COR-L47 (cell line): ENCODE data around the gene PXDN.
A peak's percentile ranks its signal among the peaks of the same experiment; 100 is the strongest.

Experiments
- DNase-seq: peaks from one replicate; lab custom pipeline; 2025; lab: John Stamatoyannopoulos, UW

PXDN gene

DNA sequence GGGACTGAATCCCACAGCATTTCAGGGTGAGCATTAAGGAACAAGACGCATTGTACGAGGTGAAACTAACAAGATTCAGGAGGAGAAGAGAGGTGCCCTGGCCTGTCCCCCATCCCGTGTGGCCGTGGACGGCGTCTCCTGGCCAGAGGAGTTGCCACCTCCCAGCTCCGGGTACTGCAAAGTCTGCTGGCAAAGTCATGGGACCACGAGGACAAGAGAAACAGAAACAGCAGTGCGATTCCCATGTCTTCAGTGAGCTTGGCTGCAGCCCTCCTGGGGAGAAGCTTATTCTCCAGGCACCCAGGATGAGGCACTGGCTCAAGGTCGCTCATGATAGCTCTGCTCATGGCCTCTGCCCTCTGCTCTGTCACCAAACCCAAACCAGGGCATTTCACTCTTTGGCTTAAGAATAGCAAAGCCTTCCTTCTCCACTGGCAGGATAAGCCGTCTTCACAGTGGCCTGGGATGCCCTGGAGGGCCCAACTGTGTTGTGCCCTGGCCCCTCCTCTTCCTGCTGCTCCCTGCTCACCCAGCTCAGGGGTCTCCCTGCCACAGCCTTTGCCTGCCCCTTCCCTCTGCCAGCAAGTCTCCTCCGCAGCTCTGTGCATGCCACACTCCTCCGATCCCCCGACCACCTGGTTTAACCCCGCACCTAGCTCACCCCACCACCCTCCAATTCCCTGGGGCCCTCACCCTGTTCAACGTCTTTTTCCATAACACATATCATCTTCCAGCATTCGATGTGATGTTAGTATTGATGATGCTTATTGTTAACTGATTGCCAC is 144.8 kb downstream of the PXDN start:
- no peak for DNase-seq

DNA sequence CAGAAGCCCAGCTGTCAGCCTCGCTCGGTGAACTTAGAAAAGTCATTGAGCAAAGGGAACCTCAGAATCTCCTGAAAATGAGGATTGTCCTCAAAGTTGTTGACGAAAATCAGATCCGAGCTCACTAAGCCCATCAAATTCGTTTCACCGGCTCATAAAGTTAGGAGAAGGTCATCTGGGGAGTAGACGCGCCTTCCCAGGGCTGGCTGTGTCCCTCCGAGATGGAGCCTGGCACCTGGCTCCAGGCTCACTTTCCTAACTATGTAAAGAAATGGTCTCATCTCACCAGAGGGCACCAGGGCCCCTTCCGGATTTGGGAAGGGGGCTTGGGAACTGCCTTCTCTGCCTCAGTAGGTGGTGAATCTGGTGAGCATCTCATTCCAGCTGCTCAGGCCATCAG is 145.5 kb downstream of the PXDN start:
- no peak for DNase-seq

DNA sequence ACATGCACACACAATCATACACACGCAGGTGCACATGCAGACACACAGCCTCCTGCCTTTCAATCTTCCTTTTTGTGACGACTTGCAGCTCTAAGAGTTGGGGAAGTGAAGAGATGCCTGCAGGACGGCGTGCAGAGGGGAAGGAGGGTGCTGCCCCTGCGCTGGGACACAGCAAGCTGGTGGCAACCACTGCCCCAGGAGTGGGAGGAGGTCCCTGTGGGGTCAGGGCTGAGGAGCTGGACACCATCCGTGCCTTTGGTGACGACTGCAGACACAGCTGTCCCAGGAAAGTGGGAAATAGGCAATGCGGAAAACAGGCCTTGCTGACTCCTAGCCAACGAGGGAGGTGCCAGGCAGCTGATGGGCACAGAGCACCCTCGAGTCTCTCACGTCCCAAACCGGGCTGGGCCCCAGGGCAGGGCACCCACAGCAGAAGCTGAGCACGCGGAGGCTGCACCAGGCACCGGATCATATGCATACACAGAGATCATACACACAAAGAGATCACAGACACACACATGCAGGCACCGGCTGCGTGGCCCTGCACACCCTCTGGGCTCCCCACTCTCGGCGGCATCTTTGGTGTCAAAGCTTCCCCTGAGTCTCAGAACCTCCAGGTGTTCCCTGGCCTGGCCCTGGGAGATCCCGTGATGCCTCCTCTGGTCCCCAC is 146.1 kb downstream of the PXDN start:
- no peak for DNase-seq

DNA sequence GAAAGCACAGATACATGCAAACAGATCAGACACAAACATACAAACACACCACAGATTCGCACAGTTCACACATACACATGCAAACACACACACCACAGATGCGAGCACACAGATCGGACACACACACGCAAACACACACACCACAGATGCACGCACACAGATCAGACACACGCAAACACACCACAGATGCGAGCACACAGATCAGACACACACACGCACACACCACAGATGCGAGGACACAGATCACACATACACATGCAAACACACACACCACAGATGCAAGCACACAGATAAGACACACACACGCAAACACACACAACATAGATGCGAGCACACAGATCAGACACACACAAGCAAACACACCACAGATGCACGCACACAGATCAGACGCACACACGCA is 149.0 kb downstream of the PXDN start:
- DNase-seq, result no peak

DNA sequence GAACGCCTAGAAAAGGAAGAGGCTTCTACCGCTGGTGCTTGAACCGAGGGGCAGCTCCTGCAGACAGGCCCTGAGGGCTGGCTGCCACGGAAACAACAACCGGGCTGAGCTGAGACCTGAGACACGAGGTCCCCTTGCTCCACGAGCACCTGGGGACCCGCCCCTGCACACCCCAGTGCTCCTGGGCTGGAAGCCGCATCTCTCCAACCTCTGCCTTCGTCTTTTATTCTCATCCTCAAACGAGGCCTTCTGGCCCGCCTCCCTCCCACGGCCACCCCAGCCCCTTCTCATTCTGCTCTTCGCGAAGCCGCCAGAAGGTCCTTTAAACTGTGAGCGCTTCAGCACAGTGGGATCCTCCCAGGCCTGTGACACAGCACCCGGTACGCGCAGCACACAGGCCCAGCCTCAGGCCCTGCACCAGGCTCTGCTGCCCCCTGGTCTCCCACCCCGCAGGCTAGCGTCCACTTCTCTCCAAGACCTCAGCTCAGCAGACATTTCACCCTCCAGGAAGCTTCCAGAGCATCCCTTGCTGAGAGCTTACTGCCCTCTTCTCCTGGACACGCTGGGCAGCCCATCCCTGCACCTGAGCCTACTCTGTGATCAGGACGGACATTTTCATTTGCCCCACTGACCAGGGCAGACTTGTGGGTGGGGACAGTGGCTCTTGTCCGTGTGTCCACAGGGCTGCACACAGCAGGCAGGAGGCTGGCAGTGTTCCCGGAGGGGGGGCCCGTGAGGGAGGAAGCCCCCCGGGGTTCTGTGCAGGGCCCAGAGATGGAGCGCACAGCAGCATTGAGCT is 149.7 kb downstream of the PXDN start:
- DNase-seq, result no peak

DNA sequence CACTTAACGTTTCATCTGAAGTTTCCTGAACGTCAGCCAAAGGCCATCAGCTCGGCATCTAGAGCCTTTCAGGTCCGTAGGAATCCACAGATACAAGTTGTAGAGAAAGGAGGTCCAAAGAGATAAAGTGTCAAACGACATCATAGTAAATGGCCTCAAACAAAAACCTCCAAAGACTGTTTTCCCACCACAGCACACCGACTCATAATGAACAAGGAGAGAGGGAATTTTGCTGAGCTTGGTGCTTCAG is 150.3 kb downstream of the PXDN start:
- no peak for DNase-seq

DNA sequence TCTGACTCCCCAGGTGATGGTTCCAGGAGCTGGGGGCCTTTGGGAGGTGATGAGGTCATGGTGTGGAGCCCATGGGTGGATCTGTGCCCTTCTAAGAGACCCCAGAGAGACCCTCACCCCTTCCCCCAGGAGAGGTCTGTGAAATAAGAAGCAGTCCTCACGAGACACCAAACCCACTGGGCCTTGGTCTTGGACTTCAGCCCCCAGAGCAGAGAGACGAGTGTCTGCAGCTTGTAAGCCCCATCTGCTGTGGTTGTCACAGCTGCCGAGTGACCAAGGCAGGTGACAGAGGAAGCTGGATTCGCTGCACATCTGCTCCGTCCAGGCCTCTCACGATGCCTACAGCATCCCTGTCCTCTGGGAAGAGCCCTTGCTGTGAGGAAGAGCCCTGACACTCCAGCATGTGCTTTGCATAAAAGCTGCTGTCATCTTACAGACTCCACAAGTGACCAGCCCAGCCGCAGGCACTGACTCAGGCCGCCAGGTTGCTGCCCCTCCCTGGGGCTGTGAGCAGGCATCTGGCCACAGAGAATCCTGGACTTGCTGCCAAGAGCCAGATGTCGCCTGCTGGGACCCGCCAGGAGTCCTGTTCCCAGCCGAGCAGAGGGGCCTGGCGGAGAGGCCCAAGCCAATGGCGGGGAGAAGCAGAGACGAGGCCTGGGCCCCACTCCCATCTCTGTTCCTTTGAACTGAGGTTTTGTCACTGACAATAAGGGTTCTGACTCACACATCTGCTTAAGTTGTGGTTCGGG is 150.8 kb downstream of the PXDN start:
- DNase-seq, result peak; percentile 89

DNA sequence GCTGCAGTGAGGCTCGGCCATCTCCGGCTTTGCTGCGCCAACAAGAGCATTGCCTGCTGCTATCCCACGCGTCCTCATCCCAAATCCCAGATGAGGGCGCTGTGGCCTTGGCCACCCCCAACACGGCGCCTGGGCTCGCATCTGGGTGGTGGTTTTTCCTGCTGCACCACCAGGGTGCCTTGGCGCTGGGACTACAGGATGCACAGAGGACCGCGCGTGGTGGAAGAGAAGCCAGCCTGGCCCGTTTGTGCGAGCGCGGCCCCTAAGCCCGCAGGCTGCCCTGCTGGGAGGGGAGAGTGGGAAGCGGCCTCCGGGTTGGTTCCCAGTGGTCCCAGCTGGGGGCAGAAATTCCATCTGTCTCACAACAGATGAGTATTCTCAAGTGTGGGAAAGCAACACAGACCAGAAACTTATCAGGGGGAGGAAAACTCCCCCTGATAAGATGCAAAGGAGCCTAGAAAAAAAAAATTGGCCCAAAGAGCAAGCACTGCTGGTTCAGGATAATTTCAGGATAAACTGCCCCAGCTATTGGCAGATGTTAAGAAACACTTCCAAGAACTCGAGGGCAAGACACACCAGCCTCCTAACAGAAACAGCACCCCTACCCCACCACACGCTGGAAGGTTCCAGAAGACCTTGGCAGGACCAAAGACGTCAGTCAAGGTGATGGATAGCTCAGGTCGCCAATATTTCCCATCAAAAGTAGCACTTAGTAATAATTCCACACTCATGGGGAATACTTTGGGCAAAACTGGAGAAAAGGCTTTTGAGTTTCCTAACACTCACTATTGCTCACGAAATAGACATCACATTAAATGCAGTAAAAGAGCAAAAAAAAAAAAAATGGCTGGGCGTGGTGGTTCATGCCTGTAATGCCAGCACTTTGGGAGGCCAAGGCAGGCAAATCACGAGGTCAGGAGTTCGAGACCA is 152.1 kb downstream of the PXDN start:
- no peak for DNase-seq

DNA sequence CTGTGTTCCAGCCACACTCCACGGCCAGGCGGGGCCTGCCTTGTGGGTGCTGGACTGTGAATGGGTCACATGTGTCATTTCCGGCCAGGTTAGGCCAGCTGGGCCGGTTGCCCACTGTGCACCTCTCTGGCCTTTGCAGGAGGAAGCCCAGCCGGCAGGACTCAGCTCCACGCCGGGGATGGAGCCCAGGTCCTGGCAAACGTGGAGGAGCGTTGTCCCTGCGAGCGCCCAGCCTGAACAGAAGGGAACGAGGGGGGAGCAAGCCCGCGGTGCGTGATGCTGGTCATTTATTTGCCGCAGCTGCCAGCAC is 152.9 kb downstream of the PXDN start:
- DNase-seq, result no peak

DNA sequence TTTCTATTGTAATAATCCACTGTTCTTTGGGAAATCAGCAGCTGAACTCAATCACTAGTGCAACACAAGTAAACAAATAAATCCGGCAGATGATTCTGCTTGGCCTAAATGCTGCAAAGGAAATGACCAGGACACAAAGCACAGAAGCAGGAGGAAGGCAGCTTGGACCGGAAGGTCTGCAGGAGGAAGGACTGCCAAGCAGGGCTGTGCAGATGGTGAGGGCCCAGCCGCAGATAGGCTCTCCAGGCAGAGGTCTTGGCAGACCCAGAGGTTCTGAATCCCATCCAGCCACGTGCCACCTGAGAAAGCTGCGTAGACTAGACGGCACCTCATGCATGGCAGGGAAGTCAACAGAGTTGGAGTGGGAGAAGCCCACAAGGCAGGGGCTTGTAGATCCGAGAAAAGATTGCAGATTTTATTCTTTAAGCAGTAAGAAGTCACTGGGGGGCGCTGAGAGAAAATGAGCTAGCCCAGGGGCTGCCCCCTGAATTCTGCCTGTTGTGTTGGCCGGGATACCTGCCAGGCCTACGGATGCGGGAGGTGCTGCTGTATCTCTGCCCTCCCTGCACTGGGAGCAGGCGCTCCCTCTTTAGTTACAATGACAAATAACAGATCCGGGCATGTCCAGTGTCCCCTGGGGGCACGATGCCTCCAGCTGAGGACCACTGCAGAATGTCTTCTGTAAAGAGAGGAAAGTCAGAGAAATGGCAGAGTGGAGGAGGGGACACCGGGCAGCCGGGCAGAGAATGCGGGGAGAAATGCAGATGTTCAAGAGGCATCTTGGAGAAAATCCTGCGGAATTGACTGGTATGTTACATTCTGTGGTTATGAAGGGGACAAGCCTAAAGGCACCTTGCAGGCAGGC is 153.5 kb downstream of the PXDN start:
- DNase-seq, result no peak

DNA sequence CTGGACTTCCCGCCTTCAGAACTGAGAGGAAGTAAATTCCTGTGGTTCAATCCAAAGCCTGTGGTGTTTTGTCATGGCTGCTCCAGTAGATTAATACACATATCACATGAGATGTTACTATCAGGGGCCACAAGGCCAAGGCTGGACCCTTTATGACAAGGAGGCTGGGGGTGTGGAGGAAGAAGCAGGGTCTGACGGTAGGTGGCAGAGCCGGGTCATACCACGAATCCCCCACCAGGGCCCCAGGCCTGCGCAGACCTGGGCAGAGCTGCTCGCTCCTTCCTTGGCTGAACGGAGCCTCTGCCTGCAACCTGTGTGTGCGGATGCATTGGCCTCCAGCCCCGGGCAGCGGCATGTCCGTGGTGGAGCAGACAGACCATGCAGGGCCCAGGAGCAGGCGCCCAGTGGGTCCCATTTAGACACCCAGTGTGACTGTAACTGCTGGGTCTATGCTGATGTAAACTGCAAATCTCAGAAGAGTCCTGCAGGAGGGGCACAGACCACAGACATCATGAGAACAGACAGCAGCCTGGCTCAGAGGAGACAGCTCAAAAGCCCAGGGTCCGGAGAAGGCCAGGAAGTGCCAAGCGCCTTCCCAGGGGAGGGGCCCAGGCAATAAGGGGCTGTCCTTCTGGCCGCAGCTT is 155.2 kb downstream of the PXDN start:
- DNase-seq, result no peak

DNA sequence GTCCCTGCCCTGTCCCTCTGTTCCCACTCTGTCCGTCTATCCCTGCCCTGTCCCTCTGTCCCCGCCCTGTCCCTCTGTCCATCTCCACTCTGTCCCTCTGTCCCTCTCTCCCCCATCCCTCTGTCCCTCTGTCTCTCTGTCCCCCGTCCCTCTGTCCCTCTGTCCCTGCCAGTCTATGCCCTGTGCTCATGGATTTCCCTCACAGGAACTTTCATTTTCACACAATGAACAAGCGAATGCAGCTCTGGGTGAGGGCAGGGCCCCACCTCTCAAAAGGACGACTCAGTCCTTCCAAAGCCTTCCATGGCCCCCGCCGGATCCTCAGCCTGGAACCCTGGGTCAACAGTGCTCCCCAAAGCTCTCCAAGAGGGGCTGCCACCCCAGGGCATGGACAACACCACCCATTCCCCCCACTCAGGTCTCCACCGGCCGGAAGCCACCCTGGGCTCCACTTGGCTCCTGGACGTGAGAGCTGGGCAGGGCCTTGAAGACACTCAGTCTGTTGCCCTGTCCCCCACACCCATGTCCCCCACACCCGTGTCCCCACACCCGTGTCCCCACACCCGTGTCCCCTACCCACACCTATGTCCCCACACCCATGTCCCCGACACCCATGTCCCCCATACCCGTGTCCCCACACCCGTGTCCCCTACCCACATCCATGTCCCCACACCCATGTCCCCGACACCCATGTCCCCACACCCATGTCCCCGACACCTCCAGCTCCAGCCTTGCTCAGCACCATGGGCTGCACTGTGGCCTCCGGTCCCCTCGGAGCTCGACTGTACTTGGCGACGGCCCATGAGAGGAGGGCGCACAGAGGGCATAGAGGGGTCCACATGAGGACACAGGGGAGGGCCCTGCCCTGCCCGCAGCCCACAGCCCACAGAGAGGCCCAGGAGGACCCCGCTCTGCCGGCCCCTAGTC is 156.0 kb downstream of the PXDN start:
- no peak for DNase-seq

DNA sequence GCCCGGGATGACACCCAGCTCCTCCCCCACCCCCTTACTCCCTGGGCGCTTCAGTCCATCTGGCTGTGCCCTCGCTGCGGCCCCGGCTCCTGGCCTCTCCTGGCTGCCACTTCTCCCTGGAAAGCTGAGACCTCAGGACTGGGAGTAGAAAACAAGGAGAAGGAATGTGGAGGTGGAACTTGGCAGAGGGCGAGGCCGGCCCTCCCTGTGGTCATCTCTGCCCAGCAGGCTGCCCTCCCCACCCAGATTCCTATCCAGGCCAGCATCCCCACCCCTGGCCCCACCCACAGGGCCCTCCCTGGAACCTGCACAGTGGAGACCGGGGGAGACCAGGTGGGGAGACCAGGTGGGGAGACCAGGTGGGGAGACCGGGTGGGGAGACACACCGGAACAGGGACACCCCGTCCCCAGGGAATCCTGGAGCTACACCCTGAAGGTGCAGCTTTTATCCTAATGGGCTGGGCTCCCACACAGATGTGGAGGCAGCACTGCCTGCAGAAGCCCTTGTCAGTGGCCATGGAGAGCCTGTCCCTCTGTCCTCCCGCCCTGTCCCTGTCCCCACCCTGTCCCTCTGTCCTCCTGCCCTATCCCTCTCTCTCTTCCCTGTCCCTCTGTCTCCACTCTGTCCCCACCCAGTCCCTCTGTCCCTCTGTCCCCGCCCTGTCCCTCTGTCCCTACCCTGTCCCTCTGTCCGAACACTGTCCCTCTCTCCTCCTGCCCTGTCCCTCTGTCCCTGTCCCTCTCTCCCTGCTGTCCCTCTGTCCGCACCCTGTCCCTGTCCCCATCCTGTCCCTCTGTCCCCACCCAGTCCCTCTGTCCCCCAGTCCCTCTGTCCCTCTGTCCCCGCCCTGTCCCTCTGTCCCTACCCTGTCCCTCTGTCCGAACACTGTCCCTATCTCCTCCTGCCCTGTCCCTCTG is 157.1 kb downstream of the PXDN start:
- no peak for DNase-seq

DNA sequence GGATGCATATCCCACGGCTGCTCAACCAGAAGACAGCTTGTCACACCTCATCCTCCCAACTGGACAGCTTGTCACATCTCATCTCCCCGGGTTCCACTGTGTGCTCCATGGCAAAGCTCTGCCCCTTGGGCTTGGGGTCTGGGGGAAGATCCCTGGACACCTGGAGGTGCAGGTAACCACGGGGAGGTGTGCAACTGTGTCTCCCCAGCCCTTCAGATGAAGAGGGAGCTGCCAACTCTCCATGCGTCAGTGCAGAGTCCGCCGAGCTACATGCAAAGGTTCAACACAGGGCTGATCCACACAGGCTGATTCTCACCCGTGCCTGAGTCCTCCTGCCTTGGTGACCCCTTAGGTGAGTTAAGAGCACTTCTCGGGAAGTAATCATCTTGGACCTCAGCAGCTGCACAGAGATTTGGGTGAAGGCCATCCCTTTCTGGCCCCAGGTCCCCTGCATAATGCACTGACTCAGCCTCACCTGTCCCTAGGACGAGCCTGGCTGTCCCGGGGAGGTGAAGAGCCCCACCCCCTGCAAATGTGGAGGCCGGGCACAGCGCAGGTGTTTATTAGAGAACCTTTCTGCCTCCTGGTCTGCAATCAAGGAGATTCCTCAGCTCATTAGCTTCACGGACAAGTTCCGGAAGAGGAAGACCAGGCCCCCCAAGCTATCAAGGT is 157.9 kb downstream of the PXDN start:
- DNase-seq, result no peak

DNA sequence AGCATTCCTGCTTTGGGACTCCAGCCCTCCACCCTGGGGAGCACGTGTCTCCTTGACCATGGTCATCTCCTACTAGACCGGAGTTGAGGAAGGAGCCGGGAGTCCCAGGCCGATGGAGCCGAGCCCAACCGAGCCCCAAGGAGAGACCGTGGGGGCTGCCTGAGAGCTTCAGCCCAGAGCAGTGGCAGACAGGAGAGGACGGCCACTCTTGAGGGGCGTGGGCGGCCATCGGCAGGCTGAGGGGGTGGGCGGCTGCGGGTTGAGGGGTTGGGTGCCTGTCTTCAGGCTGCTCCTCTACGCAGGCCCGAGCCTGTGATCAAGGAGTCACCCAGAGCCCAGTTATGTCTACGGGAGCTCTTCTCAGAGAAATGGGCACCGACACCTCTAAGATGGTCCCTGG is 158.7 kb downstream of the PXDN start:
- DNase-seq, result no peak

DNA sequence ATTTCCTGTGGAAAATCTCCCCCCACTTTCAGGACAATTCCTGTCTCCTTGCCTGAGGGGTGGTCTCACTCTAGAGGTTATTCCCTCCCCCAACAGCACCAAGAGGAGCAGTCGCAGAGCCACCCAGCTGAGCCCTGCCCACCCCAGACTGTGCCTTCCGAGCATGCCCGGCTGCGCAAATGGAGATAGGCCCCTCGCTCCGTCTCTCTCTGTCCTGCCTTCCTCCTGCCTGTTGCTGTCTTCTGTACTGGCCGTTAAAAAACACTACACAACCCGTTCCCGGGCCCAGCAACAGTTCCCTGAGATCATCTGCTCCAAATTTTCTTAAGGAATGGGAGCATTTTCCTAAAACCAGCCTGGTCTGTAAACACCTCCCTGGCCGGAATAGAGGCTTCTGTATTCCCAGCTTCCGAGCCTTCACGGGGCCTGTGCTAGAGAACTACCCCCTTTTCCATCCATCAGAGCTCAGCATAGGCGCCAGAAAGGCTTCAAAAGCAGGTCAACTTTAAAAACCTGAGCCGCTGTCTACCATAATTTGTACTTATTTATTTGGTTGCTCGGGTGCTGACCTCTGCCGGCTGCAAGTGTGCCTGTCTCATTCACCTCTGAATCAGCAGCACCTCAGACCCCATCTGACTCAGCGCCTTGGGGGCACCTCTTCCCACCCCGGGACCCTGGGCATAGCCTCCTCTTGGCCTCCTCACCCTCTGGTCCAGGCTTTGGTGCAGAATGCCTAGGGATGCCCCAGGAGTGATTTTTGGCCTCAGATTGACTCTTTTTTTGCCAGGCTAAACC is 159.4 kb downstream of the PXDN start:
- no peak for DNase-seq
